Head of caudate nucleus (tissue), 42 donors: ENCODE measurements around the gene SEMA6C.

ENCODE experiments used
- DNase-seq, 42 donors: peaks; one replicate each; pipeline versions ENCODE4 v3.0.0 to v3.0.0-alpha.2; 2020 to 2021; ENCODE audit warnings: mixed read lengths in 7 of 42
- intact Hi-C: fragments of 100-400 bp; cut with DNase I; formaldehyde crosslinking; loops from one replicate; pipeline ENCODE4 v1.15.0; 2022

The SEMA6C gene

DNA sequence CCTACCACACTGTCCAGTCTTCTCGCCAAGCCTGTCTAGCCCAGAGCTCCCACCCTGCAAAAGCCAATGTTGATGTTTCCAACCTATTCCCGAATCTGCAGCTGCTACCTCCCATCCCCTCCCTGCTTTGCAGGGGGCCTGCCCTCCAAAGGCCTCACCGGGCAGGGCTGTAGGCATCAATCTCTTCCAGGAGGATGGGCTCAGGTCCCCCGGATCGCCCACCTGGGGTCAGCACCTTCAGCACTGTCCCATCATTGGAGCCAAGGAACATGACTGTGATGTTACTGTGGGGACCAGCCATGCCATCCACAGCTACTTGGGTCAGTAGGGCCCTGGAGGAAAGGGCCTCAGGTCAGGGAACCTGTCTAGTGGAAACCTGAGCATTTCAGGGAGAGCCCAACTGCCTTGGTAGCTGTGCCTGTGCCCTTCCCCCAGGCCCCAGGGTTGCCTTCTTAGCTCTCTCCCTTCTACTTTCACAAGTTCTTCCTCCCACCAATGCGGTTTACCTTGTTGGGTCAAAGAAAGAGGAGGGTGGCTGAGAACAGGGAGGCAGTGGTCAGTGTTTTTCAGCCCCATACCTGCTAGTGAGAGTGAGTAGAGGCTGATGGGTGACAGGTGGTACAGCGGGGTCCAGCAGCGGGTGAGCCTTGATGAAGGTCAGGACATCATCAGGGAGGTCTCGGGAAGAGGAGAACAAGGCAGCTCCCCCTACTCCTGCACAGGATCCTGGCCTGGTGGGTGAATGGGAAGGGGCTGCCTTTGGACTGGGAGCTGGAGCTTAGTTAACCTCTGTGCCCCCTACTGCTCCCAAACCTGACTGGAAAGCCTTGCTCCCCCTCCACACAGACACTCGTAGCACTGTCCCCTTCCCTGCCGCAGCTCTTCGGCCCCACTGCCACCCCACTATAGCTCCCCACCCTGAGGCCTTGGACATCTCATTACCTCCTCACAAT is 10.7 kb downstream of the SEMA6C start:
- DNase-seq: peak in 1 of 42 donors; percentile 31
- intact Hi-C loops: no loop called here

DNA sequence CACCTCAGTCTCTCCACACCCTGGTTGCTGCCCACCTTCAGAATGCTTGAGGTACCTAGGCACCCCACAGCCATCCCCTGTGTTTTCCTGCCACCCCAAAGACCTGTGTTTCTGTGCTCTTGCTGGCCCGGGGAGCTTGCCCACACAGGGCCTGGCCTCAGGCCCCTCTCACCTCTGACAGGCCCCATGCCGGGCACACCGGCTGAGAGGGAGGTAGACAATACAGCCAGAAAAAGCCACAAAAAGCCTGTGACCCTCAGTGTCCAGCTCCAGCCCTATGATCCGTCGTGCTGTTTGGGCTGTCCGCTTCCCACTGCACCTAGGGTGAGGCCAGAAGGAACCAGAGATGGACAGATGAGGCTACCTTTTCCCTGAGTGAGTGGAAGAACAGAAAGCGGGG is 11.4 kb downstream of the SEMA6C start:
- no peak for DNase-seq
- intact Hi-C loops: no loop called here

DNA sequence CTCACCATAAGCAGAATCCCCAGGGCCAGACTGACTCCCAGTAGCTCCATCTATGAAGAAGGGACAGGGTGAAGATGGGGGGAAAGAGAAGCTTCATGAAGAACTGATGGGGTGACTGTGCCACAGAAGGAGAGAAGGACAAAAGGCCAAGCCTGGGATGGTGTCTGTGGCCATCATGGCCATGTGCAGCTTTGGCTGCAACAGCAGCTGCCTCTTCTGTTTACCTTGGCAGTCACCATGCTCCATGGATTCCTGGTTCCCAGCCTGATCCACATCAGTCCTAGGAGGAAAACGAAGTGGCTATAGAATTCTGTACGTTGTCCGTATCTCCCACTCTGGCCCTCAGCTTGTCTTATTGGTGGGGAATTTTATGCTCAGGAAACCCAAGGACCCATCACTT is 12.0 kb downstream of the SEMA6C start:
- peak in 2 of 42 donors; percentile 5 to 17 for DNase-seq
- intact Hi-C loops: no loop called here

- intact Hi-C loops: no loop called here
- peak in 1 of 42 donors; percentile 20 for DNase-seq
Observed at GRCh38 chr1:151133018-151133806, 13.2 kb downstream of the SEMA6C start.

DNA sequence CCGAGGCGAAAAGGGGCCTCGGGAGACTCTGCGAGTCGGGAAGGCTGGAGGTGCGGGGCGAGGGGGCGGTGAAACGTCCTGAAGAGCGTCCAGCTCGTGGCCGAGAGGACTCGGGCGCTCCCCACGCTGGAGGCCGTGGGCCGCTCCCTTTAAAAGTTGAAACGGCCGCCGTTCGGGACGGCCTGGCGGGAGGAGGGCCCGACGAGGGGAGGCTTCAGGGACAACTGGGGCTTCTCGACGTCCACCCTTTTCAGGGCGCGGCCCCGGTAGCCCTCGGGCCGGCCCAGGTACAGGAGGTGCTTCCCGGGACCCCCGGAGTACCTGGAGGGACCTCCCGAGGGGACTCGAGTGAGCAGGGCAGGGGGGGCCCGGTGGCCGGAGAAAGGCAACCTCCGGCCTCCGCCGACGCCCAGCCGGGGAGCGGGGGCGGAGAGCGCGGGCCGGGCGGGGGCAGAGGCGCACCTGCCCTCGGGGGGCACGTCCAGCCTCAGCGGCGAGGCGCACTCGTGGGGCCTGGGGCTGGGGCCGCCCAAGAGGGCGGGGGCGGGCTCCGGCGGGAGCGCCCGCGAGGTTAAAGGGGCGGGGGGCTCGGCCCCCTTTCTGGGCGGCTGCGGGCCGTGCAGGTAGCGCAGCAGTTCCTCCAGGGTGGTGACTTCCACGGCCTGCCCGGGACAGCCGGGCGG is 14.0 kb downstream of the SEMA6C start:
- intact Hi-C loops: no loop called here
- no peak for DNase-seq

- intact Hi-C loops: no loop called here
- peak in 6 of 42 donors; percentile 15 to 48 (median 26) for DNase-seq
Observed at GRCh38 chr1:151131701-151132334, 14.6 kb downstream of the SEMA6C start.

DNA sequence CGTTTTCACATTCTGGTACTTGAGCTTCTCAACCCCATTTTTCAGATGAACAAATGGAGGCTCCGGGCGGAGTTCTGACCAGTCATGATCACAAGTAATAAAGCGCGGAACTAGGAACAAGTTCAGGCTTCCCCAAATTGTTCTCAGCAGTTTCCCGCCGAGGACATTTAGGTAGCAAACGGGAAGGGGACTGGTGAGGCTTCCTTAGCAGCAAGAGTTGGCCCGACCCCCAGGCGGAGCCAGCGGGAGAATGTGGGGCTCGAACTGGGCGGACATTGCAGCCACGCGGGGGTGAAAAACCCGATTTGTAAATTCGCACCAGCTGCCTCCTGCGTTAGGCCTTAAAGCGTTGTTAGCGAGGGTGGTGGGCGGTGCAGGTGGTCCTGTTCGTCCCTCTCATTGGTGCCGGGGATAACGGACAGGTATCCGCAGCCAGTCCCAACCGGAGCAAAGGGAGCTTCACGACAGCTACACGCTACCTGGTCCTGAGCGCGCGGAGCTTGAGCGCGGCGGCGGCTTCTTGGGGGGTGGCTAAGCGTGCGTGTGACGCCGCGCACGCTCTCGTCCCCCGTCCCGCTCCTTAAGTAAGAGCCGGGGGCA is 15.3 kb downstream of the SEMA6C start:
- DNase-seq: peak; percentile 57 to 96 (median 82)
- intact Hi-C loops: no loop called here

DNA sequence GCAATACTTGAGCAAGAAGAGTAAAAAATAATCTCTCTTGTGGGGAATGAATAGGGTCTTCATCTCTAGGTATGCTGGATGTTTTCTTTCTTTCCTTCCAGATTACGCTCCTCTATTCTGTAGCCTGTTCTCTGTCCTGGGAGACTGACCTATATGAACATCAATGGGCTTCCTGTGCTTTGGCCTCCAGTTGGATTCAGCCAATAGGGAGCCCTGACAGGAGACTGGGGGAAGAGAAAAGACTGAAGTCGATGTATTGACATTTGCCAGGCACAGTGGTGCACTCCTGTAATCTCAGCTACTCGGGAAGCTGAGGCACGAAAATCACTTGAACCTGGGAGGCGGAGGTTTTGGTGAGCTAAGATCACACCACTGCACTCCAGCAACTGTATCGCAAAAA is 17.6 kb downstream of the SEMA6C start:
- DNase-seq: no peak
- intact Hi-C loops: no loop called here

DNA sequence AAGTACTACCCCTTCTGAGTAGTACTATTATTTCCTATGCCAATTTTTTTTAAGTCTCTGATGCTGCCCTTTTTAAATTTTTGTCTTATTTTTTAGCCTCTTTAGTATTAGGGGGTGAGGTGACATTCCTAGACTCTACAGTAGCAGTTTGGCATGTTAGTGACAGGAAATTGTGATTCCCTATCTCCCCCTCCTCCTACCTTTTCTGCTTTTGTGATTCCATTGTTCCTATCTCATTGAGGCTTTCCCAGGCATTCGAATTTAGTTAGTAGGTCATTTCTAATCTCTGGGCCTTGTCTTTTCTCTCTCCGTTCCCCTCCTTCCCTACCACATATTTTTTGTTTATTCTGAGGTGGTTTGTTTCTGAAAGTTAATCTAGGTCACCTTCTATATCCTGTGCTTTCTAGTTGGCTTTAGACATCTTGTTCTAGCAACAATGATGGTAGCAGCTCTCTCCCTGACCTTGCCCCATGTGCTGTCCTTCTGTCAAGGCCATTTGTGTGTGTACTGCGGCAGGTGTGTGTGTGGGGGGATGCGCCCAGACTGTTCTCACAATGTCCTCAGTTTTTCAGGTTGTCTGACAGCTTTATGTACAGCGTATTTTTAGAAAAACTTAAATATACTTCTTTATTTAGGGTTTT is 21.5 kb downstream of the SEMA6C start:
- intact Hi-C loops: no loop called here

GRCh38 chr1:151113877-151114276 is 32.6 kb downstream of the SEMA6C start:
- intact Hi-C loops: no loop called here
- DNase-seq: no peak

More for the DNA sequence above, 21.5 kb downstream of the SEMA6C start:
- no peak for DNase-seq

DNA sequence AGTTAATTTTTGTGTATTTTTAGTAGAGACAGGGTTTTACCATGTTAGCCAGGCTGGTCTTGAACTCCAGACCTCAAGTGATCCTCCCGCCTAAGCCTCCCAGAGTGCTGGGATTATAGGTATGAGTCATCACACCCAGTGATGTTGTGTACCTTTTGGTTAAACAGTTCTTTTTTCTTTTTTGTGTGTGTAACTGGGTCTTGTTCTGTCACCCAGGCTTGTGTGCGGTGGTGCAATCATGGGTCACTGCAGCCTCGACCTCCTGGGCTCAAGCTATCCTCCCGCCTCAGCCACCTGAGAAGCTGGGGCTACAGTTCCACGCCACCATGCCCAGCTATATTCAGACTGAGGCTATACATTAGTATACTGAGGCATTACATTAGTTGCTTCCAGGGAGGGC is 38.1 kb downstream of the SEMA6C start:
- intact Hi-C loops: no loop called here
- no peak for DNase-seq

GRCh38 chr1:151106894-151107293 is 39.5 kb downstream of the SEMA6C start:
- intact Hi-C loops: no loop called here
- DNase-seq: no peak

- no peak for DNase-seq
Observed at GRCh38 chr1:151104630-151105029, 41.8 kb downstream of the SEMA6C start.

DNA sequence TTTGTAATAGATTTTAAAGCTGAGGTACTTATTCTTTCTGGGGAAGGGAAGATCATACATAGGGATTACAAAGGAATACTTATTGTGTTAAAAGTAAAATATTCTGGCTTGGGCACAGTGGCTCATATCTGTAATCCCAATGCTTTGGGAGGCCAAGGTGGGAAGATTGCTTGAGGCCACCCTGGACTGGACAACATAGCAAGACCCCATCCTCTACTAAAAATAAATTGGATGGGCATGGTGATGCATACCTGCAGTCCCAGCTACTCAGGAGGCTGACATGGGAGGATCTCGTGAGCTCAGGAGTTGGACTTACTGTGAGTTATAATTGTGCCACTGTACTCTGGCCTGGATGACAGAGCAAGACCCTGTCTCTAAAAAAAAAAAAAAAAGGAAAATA is 48.3 kb downstream of the SEMA6C start:
- intact Hi-C loops: loop anchor here (10.0 kb wide), 1 partner anchor 57 kb away; the partner anchor contains the start of gene TNFAIP8L2
- DNase-seq: peak in 1 of 42 donors; percentile 15

More at GRCh38 chr1:151104630-151105029, 41.8 kb downstream of the SEMA6C start:
- intact Hi-C loops: no loop called here

- DNase-seq: peak in 1 of 42 donors; percentile 11
- intact Hi-C loops: loop anchor here (10.0 kb wide), 1 partner anchor 57 kb away; the partner anchor contains the start of gene TNFAIP8L2
Observed at GRCh38 chr1:151097426-151097825, 49.0 kb downstream of the SEMA6C start.

GRCh38 chr1:151085953-151086559 is 60.4 kb downstream of the SEMA6C start:
- peak in 1 of 42 donors; percentile 4 for DNase-seq
- intact Hi-C loops: no loop called here
